Motor neuron (in vitro differentiated cells): ENCODE measurements around the gene SEMA5A. TPM values are rescaled to one million over a fixed set of nuclear protein-coding genes. Genes with fewer than 3 reads are reported as not detected.
A peak's percentile ranks its signal among the peaks of the same experiment; 100 is the strongest.

Experiments
- ATAC-seq, 8 experiments: fragments of 200-7000 bp; cut with Tn5 transposase; replicated peaks in 6 of 8; 2 replicates each; pipeline ENCODE4 v1.8.0; 2021; ENCODE audit warnings: mild to moderate bottlenecking in 8 of 8, moderate library complexity in 8 of 8
- H3K27ac ChIP-seq, 2 donors: fragments of 250-450 bp; sonication (Bioruptor Pico); 2 replicates each; pipeline ENCODE4 v1.9.0; 2021; ENCODE audit warnings: antibody characterized with exemption in 2 of 2, mild to moderate bottlenecking in 2 of 2, moderate library complexity in 1 of 2
- H3K4me1 ChIP-seq, 2 donors: fragments of 250-450 bp; sonication (Bioruptor Pico); replicated peaks in 1 of 2; 2 replicates each; pipeline ENCODE4 v1.6.1; 2021; ENCODE audit warnings: antibody characterized with exemption in 2 of 2, mild to moderate bottlenecking in 2 of 2, moderate library complexity in 1 of 2
- H3K4me3 ChIP-seq, 5 donors: fragments of 250-450 bp; sonication (Bioruptor Pico); 2 replicates each; pipeline ENCODE4 v1.9.0; 2021; ENCODE audit warnings: antibody characterized with exemption in 5 of 5, mild to moderate bottlenecking in 5 of 5, moderate library complexity in 4 of 5
- WGBS, 10 experiments: fragments of 450-650 bp; shearing (Covaris generic); methylation state at CpG; one replicate each; pipeline ENCODE4 v1.0.0; 2022; 5-methylcytosine and 5-hydroxymethylcytosine counted together
- in situ Hi-C, 9 experiments: fragments of 400-800 bp; cut with MboI; loops; one replicate each; pipeline ENCODE4 v1.15.0; 2021; ENCODE audit warnings: low sequenced_read_pairs in 9 of 9, low pct_unique_long_range_greater_than_20kb in 2 of 9; ENCODE audit not compliant: unreplicated experiment in 9 of 9
- total RNA-seq, 8 experiments: library from RNA; unstranded; fragments of 300-600 nt; gene quantifications; 2 replicates each; pipeline versions ENCODE4 v1.2.3 to v1.2.4, GENCODE V29; 2022

Gene SEMA5A
- total RNA-seq, 8 experiments from 2014 or later = 0.73 to 98.5 (median 17.5) TPM

DNA sequence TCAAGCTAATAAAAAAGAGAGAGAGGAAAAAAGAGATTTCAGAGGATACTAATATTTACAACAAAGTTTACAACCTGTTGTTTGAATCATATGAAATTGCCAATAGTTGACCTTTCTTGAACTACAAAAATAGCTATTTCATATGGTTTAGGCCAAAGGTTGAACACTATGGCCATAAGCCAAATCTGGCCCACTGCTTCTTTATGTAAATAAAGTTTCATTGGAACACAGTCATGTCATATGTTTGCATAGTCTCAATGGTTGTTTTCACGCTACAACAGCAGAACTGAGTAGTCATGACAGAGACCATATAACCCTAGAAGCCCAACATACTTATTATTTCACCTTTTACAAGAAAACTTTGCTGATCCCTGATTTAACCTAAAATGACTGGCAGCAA lies 20.9 kb downstream of the SEMA5A start:
- in situ Hi-C loops = loop anchor here in 2 of 9 experiments (25.0 kb wide), 2 partner anchors 163 to 1613 kb away; no protein-coding TSS in a partner anchor
- WGBS, 10 experiments = 80 to 100% (median 91%) methylated on average over 1 of the region's 1 CpG; no CpG with 5 or more reads in 3 of the 10 experiments
- H3K4me3 ChIP-seq = no peak overlapping the region

DNA sequence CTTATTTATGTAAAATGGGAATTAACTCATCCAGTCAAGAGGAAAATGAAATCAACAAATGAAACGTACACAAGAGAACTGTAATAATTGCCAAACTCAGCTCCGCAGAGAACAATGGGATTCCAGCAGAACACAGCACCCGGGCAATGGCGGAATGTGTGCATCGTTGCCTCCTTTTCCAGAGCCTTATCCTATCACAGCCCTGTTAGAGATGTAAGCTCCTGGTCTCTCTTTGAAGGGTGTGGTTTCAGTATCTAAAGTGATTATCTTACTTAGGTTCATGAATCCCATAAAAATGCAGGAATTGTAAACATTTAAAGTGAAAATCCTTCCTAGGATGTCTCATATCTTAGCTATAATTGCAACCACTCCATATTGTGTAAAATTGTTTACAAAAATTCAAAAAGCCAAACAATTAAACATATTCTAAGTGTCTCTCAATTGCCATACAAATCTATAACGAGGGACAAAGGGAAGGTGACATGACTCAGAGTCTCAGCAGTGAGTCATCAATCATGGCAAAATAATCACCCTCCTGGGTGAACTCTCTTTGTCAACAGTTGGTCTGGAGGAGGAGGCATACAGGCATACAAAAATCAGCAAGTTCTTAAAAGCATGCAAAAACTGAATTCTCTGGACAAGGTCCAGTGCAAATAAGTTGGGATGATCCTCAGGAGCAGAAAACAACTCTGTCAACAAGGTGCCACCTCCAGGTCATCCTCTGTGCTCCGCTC lies 22.6 kb downstream of the SEMA5A start:
- ATAC-seq = peak; percentile 59 to 90 (median 78)
- 61 to 88% (median 75%) methylated on average over 3 to 7 of the region's 7 CpGs for WGBS, 10 experiments
- in situ Hi-C loops = no loop called here
- Histone ChIP-seq H3K27ac (no peak overlapping the region), H3K4me1 (peaks cover 0 to 13% of the 10 kb centered on the region in 2 donors), H3K4me3 (no peak overlapping the region)

More for the DNA sequence above, 20.9 kb downstream of the SEMA5A start:
- ATAC-seq = peak in 1 of 8 experiments; percentile 16
- Histone ChIP-seq H3K27ac (no peak overlapping the region), H3K4me1 (peaks cover 0 to 13% of the 10 kb centered on the region in 2 donors)

DNA sequence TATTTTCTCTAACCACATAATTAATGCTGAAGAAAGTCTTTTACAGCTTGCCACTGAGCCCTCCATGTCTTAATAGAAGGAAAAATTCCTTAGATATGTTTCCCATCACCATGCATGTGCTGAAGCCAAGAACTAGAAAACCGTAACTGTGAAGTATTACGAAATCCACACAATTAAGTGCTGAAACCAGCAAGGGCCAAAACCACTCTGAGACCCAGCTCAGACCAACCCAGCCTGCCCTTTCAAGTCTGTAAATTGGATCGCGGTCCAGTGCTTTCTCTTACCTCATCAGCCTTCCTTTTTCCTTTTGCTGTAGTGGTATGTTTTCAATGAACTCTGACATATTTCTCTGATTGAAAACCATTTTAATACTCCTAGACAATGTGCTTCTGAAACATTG lies 26.3 kb downstream of the SEMA5A start:
- in situ Hi-C loops = no loop called here
- Histone ChIP-seq H3K27ac (no peak overlapping the region), H3K4me3 (no peak overlapping the region), H3K4me1 (peaks cover 0 to 16% of the 10 kb centered on the region in 2 donors)
- ATAC-seq = peak in 2 of 8 experiments; percentile 23 to 41
- WGBS, 10 experiments = 40 to 100% (median 80%) methylated on average over 1 to 4 of the region's 4 CpGs; no CpG with 5 or more reads in 2 of the 10 experiments

DNA sequence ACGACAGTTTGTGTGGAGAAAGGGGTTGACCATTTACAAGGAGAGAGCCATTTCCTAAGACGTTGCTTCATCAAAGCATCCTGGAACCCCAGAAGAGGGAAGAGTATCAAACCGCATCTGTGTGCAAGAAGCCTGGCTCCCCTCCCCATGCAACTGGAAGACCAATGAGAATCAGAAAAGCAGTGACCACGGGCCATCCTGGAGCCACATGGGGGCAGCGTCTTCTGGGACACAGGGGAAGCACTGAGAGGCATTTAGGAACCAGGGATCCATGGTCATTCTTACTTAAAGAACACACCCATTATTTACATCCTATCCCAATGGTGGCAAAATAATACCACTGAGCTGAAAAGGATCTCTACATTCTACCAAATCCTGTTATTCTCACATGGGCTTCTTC lies 29.3 kb downstream of the SEMA5A start:
- Histone ChIP-seq H3K4me3 (no peak overlapping the region), H3K4me1 (peaks cover 0 to 5% of the 10 kb centered on the region in 2 donors), H3K27ac (no peak overlapping the region)
- WGBS, 10 experiments = 80 to 100% (median 93%) methylated on average over 1 to 3 of the region's 5 CpGs; no CpG with 5 or more reads in 2 of the 10 experiments
- in situ Hi-C loops = no loop called here
- peak in 1 of 8 experiments; percentile 29 for ATAC-seq

DNA sequence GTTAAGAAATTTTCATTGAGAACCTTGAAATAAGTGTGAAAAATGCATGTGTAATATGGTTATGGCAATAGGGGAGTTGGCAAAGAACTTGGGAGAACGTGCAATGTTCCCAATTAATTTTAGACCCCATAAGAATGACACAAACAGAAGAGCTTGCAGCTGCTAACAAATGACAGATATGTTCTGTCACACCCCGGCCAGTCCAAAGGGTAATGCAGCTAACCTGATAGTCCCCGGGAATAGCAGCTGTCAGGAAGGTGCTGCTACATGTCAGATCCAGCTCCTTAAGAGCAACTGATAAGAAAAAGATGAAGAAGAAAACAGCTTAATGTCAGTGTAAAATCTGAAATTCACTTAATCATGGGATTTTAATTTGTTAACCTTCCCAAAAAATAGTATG lies 30.4 kb downstream of the SEMA5A start:
- Histone ChIP-seq H3K27ac (no peak overlapping the region), H3K4me3 (no peak overlapping the region), H3K4me1 (peaks cover 0 to 5% of the 10 kb centered on the region in 2 donors)
- in situ Hi-C loops = no loop called here
- WGBS, 10 experiments = 61 to 97% (median 84%) methylated on average over 2 to 3 of the region's 3 CpGs; no CpG with 5 or more reads in 4 of the 10 experiments
- no peak for ATAC-seq

DNA sequence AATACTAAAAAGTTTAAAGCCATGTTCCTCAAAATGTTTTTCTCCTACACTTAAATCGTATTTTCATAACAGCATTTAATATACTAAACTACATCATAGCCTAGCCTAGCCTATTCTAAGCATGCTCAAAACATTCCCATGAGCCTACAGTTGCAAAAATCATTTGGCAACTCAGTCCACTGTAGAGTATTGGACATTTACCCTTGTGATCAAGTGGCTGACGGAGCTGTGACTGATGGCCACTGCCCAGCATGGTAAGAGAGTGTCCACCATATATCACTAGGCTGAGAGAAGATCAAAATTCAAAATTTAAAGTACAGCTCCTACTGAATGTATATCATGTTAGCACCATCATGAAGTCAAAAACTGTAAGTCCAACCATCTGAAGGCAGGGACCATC lies 30.9 kb downstream of the SEMA5A start:
- no peak for ATAC-seq
- H3K27ac ChIP-seq = no peak overlapping the region
- 60 to 100% (median 90%) methylated on average over 1 to 2 of the region's 2 CpGs; no CpG with 5 or more reads in 4 of the 10 experiments for WGBS, 10 experiments
- H3K4me3 ChIP-seq = no peak overlapping the region
- in situ Hi-C loops = no loop called here
- peaks cover 0 to 5% of the 10 kb centered on the region in 2 donors for H3K4me1 ChIP-seq

DNA sequence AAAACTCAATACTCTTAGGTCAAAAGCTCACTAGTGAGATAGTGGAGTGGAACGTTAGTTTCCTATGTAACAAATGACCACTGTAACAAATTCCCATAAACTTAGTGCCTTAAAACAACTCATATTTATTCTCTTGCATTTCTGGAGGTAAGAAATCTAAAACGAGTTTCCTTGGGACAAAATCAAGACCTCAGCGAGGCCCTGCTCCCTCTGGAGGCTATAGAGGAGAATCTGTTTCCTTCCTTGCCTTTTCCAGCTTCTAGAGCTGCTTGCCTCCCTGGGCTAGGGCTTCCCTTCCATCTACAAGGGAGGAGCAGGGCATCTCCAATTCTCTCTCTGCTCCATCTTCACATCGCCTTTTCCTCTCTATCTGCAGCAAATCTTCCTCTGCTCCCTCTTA lies 32.0 kb downstream of the SEMA5A start:
- Histone ChIP-seq H3K4me3 (no peak overlapping the region), H3K27ac (no peak overlapping the region), H3K4me1 (peaks cover 0 to 5% of the 10 kb centered on the region in 2 donors)
- in situ Hi-C loops = no loop called here
- ATAC-seq = peak in 3 of 8 experiments; percentile 39 to 65 (median 55)
- WGBS, 10 experiments = 26 to 78% (median 50%) methylated on average over 2 to 4 of the region's 4 CpGs

DNA sequence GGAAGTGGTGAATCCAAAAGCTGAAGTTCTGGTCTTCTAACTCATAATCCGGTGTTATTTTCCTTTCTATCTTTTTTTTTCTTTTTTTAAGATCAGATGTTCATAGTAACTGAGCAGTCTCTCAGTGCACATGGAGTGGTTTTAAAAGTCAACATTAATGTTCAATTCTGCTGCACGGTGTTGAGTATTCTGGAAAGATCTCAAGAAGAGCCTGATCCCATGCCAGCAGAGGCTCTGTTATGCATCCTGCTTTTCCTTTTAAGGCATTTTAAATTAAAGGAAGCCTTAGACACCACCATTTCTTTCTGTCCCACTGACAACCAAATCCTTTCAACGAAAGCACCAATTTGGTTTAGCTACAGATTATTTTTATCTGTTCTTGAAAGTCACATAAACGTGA lies 33.4 kb downstream of the SEMA5A start:
- WGBS, 10 experiments = 22 to 100% (median 86%) methylated on average over 2 to 4 of the region's 4 CpGs
- in situ Hi-C loops = no loop called here

DNA sequence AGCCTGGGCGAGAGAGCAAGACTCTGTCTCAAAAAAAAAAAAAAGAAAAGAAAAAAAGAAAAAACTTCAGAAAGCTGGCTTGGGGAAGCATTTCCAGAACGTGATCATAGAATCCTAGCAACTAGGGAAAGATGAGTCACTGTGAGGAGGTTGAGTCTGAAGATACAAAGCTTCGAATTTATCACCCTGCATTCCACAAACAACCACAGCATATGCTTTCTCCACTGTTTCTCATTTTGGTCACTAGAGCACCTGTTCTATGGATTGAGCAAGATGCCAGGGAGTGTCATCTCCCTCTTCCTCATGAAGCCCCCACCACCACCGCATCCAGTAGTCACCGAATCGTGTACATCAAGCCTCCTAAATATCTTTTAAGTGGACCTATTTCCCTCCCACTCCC lies 37.9 kb downstream of the SEMA5A start:
- in situ Hi-C loops = no loop called here
- H3K4me3 ChIP-seq = no peak overlapping the region
- 17 to 100% (median 84%) methylated on average over 1 to 4 of the region's 6 CpGs for WGBS, 10 experiments
- H3K27ac ChIP-seq = no peak overlapping the region
- ATAC-seq = no peak
- no peaks in the 10 kb centered on the region for H3K4me1 ChIP-seq

More for the DNA sequence above, 33.4 kb downstream of the SEMA5A start:
- Histone ChIP-seq H3K27ac (no peak overlapping the region), H3K4me3 (no peak overlapping the region), H3K4me1 (no peaks in the 10 kb centered on the region)
- ATAC-seq = no peak

DNA sequence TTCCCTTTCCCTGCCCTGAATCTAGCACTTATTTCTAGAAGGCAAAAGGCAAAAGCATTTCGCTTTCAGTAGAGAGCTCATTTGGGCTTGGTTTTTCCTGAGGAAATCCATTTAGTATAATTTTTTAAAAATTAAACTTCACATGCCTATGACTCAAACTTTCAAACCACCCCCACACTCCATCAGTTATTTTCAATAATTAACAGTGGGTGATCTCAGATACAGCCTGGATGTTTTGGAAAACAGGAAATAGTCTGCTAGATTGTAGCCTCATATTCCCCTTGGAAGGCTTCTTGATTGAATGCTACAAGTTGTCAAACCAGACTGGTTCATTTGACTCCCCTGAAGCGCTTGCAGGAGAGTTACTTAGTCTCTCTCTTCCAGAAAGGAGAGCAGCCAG lies 40.6 kb downstream of the SEMA5A start:
- no peak overlapping the region for H3K4me3 ChIP-seq
- 36 to 100% (median 92%) methylated on average over 1 to 2 of the region's 2 CpGs; no CpG with 5 or more reads in 2 of the 10 experiments for WGBS, 10 experiments
- peaks cover 0 to 4% of the 10 kb centered on the region in 2 donors for H3K4me1 ChIP-seq
- no peak overlapping the region for H3K27ac ChIP-seq
- ATAC-seq = no peak
- in situ Hi-C loops = no loop called here

DNA sequence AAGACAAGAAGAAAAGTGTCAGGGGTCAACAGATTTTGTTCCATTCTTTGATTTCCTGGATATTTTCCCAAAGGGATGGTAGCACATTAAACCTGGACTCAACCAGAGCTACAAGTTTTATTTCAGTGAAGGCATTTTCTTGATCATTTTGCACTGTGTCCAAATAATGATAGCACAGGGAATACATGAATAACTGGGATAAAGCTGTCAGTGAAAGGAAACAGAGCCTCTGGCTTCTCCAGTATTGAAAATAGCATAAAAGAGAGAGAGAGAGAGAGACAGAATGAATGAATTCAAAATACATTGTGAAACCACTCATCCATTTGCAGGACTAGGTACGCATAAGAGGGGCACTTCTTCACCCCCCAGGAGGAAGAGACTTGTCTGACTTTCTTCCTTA lies 43.0 kb downstream of the SEMA5A start:
- WGBS, 10 experiments = 40 to 100% (median 88%) methylated on average over 1 of the region's 1 CpG; no CpG with 5 or more reads in 5 of the 10 experiments

DNA sequence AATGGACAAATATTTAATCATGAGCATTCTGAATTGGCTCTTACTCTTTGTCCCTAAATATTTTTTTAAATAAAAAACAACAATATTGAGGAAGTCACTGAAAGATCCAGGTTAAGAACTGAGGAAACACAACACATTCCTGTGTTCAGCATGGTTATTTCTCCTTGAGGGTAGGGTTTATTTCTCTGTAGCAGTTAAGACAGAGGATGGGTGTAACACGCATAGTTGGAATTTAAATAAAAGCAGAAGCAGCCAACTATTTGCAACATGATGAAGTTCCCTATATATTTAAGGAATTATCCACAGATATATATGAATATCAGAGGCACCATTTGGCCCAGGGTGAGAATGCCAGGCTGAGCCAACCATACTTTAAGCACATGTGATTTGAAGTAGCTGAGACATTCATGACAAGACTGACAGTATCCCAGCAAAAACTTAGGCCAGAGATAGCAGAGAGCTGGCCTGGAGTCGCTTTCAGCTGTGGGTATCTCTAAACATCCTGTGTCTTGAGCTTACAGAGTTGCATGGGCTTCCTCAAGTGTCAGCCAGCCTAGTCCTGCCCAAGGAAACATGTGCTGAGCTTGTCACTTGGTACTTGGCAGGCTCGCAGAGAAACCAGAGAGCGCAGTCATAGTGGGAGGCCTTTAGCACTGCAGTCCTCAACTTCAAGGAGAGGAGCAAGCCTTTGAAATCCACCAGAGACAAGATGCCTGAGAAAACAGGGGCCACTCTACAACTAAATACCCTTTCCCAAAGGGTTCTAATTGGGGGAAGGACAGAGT lies 43.6 kb downstream of the SEMA5A start:
- WGBS, 10 experiments = 0 to 100% (median 81%) methylated on average over 1 to 3 of the region's 4 CpGs; no CpG with 5 or more reads in 2 of the 10 experiments
- no peak overlapping the region for H3K4me3 ChIP-seq
- peak in 3 of 8 experiments; percentile 75 to 91 (median 83) for ATAC-seq

More for the DNA sequence above, 43.0 kb downstream of the SEMA5A start:
- H3K27ac ChIP-seq = no peak overlapping the region
- ATAC-seq = no peak
- no peak overlapping the region for H3K4me3 ChIP-seq
- H3K4me1 ChIP-seq = peaks cover 0 to 4% of the 10 kb centered on the region in 2 donors
- in situ Hi-C loops = no loop called here

DNA sequence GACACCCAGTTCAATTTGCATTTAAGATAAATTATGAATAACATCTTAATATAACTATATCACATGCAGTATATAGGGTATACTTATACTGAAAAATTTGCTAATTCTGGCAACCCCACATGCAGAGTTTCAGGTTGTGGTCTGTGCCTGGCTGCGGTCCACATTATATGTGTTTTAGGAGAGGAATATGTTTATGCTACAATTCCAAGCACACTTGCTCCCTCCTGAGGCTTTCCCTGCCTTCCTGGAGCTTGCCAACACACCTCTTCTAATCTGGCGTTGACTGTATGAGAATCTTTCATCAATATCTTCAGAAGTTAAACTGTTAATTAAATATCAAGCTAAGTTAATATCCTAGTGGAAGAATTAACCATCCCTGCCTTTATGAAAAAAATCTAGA lies 45.2 kb downstream of the SEMA5A start:
- H3K4me1 ChIP-seq = peaks cover 0 to 4% of the 10 kb centered on the region in 2 donors
- ATAC-seq = no peak
- no peak overlapping the region for H3K4me3 ChIP-seq
- in situ Hi-C loops = no loop called here
- H3K27ac ChIP-seq = no peak overlapping the region
- WGBS, 10 experiments = 14 to 100% (median 92%) methylated on average over 1 to 2 of the region's 2 CpGs; no CpG with 5 or more reads in 4 of the 10 experiments

More for the DNA sequence above, 43.6 kb downstream of the SEMA5A start:
- in situ Hi-C loops = no loop called here
- peaks cover 0 to 4% of the 10 kb centered on the region in 2 donors for H3K4me1 ChIP-seq
- no peak overlapping the region for H3K27ac ChIP-seq
